Liver (tissue), 9 donors: ENCODE measurements around the gene SYNPO. TPM values are rescaled to one million over a fixed set of nuclear protein-coding genes. Genes with fewer than 3 reads are reported as not detected.

ENCODE experiments used
- DNase-seq: peaks from one replicate; pipeline ENCODE4 v3.0.0-alpha.2; 2017; ENCODE audit warnings: low spot score
- H3K27ac ChIP-seq, 2 donors: one replicate each; pipeline ENCODE4 v1.7.0; 2013; ENCODE audit warnings: inconsistent platforms in 2 of 2, low read length in 2 of 2, control low read depth in 1 of 2, low read depth in 1 of 2, mild to moderate bottlenecking in 1 of 2
- H3K27me3 ChIP-seq, 4 donors: one replicate each; pipeline versions ENCODE4 v1.6.1 to v1.7.0; 2013; ENCODE audit warnings: low read length in 3 of 4, inconsistent platforms in 1 of 4, mild to moderate bottlenecking in 1 of 4, moderate library complexity in 1 of 4; ENCODE audit not compliant: control insufficient read depth in 4 of 4, insufficient read depth in 4 of 4
- H3K36me3 ChIP-seq, 4 donors: one replicate each; pipeline versions ENCODE4 v1.6.1 to v1.7.0; 2013; ENCODE audit warnings: low read length in 3 of 4, mild to moderate bottlenecking in 3 of 4, low read depth in 1 of 4, moderate library complexity in 1 of 4; ENCODE audit not compliant: control insufficient read depth in 4 of 4, insufficient read depth in 3 of 4
- H3K4me1 ChIP-seq, 4 donors: one replicate each; pipeline versions ENCODE4 v1.6.1 to v1.7.0; 2013; ENCODE audit warnings: low read length in 3 of 4, mild to moderate bottlenecking in 3 of 4, moderate library complexity in 1 of 4; ENCODE audit not compliant: control insufficient read depth in 4 of 4, insufficient read depth in 4 of 4
- H3K4me3 ChIP-seq, 3 donors: one replicate each; pipeline versions ENCODE4 v1.6.1 to v1.7.0; 2013; ENCODE audit warnings: low read length in 3 of 3, control low read depth in 1 of 3, low read depth in 1 of 3, mild to moderate bottlenecking in 1 of 3
- H3K9ac ChIP-seq, 2 donors: one replicate each; pipeline ENCODE4 v1.7.0; 2013; ENCODE audit warnings: low read length in 2 of 2, mild to moderate bottlenecking in 2 of 2, moderate library complexity in 2 of 2, control low read depth in 1 of 2, low read depth in 1 of 2
- H3K9me3 ChIP-seq, 4 donors: one replicate each; pipeline versions ENCODE4 v1.6.1 to v1.7.0; 2013; ENCODE audit warnings: low read length in 3 of 4; ENCODE audit not compliant: control insufficient read depth in 4 of 4
- ATF3 ChIP-seq: IDR thresholded peaks from 2 replicates; pipeline ENCODE4 v1.6.1; 2016; ENCODE audit warnings: antibody characterized with exemption
- CTCF ChIP-seq: fragments of 150-350 bp; IDR thresholded peaks from 2 replicates; pipeline ENCODE4 v1.5.1; 2017; ENCODE audit warnings: improper control_type of control experiment, low read depth, low read length; ENCODE audit not compliant: missing input control
- EGR1 ChIP-seq, 2 donors: IDR thresholded peaks; 2 replicates each; pipeline ENCODE4 v1.6.1; 2016 to 2018; ENCODE audit warnings: antibody characterized with exemption in 2 of 2, low read depth in 2 of 2
- FOXA1 ChIP-seq: IDR thresholded peaks from 2 replicates; pipeline ENCODE4 v1.6.1; 2016; ENCODE audit warnings: antibody characterized with exemption
- HNF4A ChIP-seq, 2 donors: conservative IDR thresholded peaks; 2 replicates each; pipeline ENCODE4 v1.6.1; 2016; ENCODE audit warnings: antibody characterized with exemption in 2 of 2, mild to moderate bottlenecking in 2 of 2
- NR2F2 ChIP-seq: IDR thresholded peaks from 2 replicates; pipeline ENCODE4 v1.6.1; 2016; ENCODE audit warnings: antibody characterized with exemption
- RXRA ChIP-seq, 2 donors: IDR thresholded peaks; 2 replicates each; pipeline ENCODE4 v1.6.1; 2017 to 2018; ENCODE audit warnings: antibody characterized with exemption in 2 of 2, mild to moderate bottlenecking in 1 of 2
- SP1 ChIP-seq: IDR thresholded peaks from 2 replicates; pipeline ENCODE4 v1.6.1; 2018; ENCODE audit warnings: antibody characterized with exemption, mild to moderate bottlenecking
- YY1 ChIP-seq: IDR thresholded peaks from 2 replicates; pipeline ENCODE4 v1.6.1; 2016; ENCODE audit warnings: antibody characterized with exemption, mild to moderate bottlenecking
- ZBTB33 ChIP-seq: IDR thresholded peaks from 2 replicates; pipeline ENCODE4 v1.6.1; 2016; ENCODE audit warnings: antibody characterized with exemption
- WGBS: extraction: QIAGEN DNeasy Blood & Tissue Kit; methylation state at CpG from one replicate; pipeline ENCODE4 v1.1.7; 2013; 5-methylcytosine and 5-hydroxymethylcytosine counted together
- polyA plus RNA-seq, 2 donors: library from polyadenylated mRNA; stranded (reverse) in 1 of 2; unstranded in 1 of 2; fragments of 200-250 nt in 1 of 2; fragments of >200 nt in 1 of 2; fragmentation: Nextera tagmentation in 1 of 2; extraction: Ambion mirVana in 1 of 2; gene quantifications; one replicate each; pipeline versions ENCODE4 v1.2.1 to v1.2.3, GENCODE V29; 2013 to 2015
- total RNA-seq, 2 donors: library from RNA; depleted of rRNA; stranded (reverse); fragments of >200 nt; gene quantifications; one replicate each; pipeline ENCODE4 v1.2.3, GENCODE V29; 2014
- donor health status: healthy.
- donor health status: healthy.
- donor health status: healthy.
- donor health status: healthy.
- donor health status: healthy.

The SYNPO gene
- total and polyA plus RNA-seq, 4 donors = 1.1 to 36.6 (median 10.7) TPM

GRCh38 chr5:150624334-150625163 lies 15.9 kb upstream of the SYNPO start:
- DNase-seq = no peak
- Histone ChIP-seq H3K36me3 (no peaks in the 10 kb centered on the region), H3K27ac (peak overlapping the region; percentile 67 to 90), H3K27me3 (no peaks in the 10 kb centered on the region), H3K4me1 (peaks cover 9 to 47% (median 39%) of the 10 kb centered on the region in 4 donors), H3K9ac (peak overlapping the region; percentile 1 to 40), H3K4me3 (peak overlapping the region; percentile 68 to 74 (median 68)), H3K9me3 (no peaks in the 10 kb centered on the region)
- TF ChIP-seq CTCF (no peak), ZBTB33 (no peak), NR2F2 (no peak), EGR1 (IDR thresholded peaks at IDR 0.05; ENCODE audit: low read depth in 2 of 2) (no peak), ATF3 (no peak)
- WGBS = 3% methylated on average over 74 of the region's 74 CpGs

GRCh38 chr5:150625164-150625535 lies 15.3 kb upstream of the SYNPO start:
- Histone ChIP-seq H3K9ac (peak overlapping the region; percentile 1 to 40), H3K36me3 (no peaks in the 10 kb centered on the region), H3K27ac (peak overlapping the region; percentile 67 to 90), H3K27me3 (no peaks in the 10 kb centered on the region), H3K9me3 (no peaks in the 10 kb centered on the region), H3K4me3 (peak overlapping the region; percentile 68 to 74 (median 68)), H3K4me1 (peaks cover 9 to 52% (median 45%) of the 10 kb centered on the region in 4 donors)
- 14% methylated on average over 19 of the region's 19 CpGs for WGBS
- no peak for DNase-seq
- TF ChIP-seq YY1 (peak; percentile 76), RXRA (IDR thresholded peaks at IDR 0.05) (peak in 1 of 2 donors; percentile 62), ZBTB33 (no peak), FOXA1 (no peak), SP1 (peak; percentile 10), HNF4A (conservative IDR thresholded peaks at IDR 0.05) (peak in 1 of 2 donors; percentile 6)
